ENCODE results near the gene MPP2.
"Not testable (repeated sequence)": the region's sequence is repeated elsewhere in the genome, so short reads cannot be mapped to it uniquely, and the experiment has no call there.

The MPP2 gene

GRCh38 chr17:43873815-43874214 is 33.5 kb downstream of the MPP2 start:
- FAIRE-seq = no peak

- no peak for FAIRE-seq
These were observed 34.2 kb downstream of the MPP2 start for GRCh38 chr17:43873091-43873490.

GRCh38 chr17:43871946-43872690 is 35.2 kb downstream of the MPP2 start:
- no peak for FAIRE-seq

GRCh38 chr17:43869031-43869430 is 38.3 kb downstream of the MPP2 start:
- not testable (repeated sequence) for FAIRE-seq

- FAIRE-seq = no peak
These were observed 38.9 kb downstream of the MPP2 start for GRCh38 chr17:43868226-43868994.

GRCh38 chr17:43864161-43864984 is 43.0 kb downstream of the MPP2 start:
- FAIRE-seq = no peak

- FAIRE-seq = no peak
These were observed 45.4 kb downstream of the MPP2 start for GRCh38 chr17:43861960-43862359.

- FAIRE-seq = no peak
These were observed 46.3 kb downstream of the MPP2 start for GRCh38 chr17:43860927-43861622.

GRCh38 chr17:43860077-43860725 is 47.1 kb downstream of the MPP2 start:
- no peak for FAIRE-seq

GRCh38 chr17:43857957-43858600 is 49.3 kb downstream of the MPP2 start:
- FAIRE-seq = no peak

GRCh38 chr17:43857141-43857540 is 50.2 kb downstream of the MPP2 start:
- no peak for FAIRE-seq

- no peak for FAIRE-seq
These were observed 51.2 kb downstream of the MPP2 start for GRCh38 chr17:43856141-43856540.

- no peak for FAIRE-seq
These were observed 52.3 kb downstream of the MPP2 start for GRCh38 chr17:43855061-43855460.

- no peak for FAIRE-seq
These were observed 52.8 kb downstream of the MPP2 start for GRCh38 chr17:43854498-43854897.

- FAIRE-seq = no peak
These were observed 53.8 kb downstream of the MPP2 start for GRCh38 chr17:43853546-43853945.

GRCh38 chr17:43852571-43852970 is 54.8 kb downstream of the MPP2 start:
- FAIRE-seq = no peak

- no peak for FAIRE-seq
These were observed 58.2 kb downstream of the MPP2 start for GRCh38 chr17:43849116-43849515.

GRCh38 chr17:43848601-43849000 is 58.7 kb downstream of the MPP2 start:
- no peak for FAIRE-seq

GRCh38 chr17:43846963-43847371 is 60.4 kb downstream of the MPP2 start, which contains the start of gene CD300LG:
Gene CD300LG (plus strand): TSS chr17:43847176. CDS start chr17:43847217, 41 bp downstream.
- no peak for FAIRE-seq

GRCh38 chr17:43846221-43846712 is 61.1 kb downstream of the MPP2 start:
- no peak for FAIRE-seq

GRCh38 chr17:43845766-43846165 is 61.6 kb downstream of the MPP2 start:
- no peak for FAIRE-seq

Data from islet of Langerhans (tissue), 1 donor.